ENCODE measurements around the gene TTC9. TPM values are rescaled to one million over a fixed set of nuclear protein-coding genes. Genes with fewer than 3 reads are reported as not detected.

Gene TTC9
- total and polyA plus RNA-seq, 9 of the 15 experiments (the other 6 are each of a cell fraction or from before 2014, with no cell fraction given) = 0.07 TPM; not detected in 8

DNA sequence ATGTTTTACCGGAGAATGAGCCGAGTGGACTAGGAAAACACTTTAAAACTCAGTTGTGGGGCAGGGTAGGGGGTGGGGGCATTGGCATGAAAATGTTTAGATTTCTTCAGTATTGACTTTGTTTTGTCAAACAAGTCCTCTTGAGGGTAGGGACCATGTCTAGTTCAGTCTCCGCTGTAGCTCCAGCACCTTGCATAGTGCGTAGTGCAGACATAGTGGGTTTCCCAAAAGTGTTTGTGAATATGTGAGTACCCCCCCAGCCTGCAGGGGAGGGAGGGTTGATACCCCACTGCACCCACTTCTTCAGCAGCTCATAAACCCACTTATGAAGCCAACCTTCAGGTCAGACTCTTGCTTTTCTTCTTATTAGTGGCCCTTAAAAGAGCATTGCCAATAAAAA, 71.4 kb downstream of the TTC9 start:
- no peak for ATAC-seq
- no peaks in the 10 kb centered on the region for H3K36me3 ChIP-seq (ENCODE audit: control insufficient read depth, insufficient read depth, low read length)
- H3K27me3 ChIP-seq (ENCODE audit: control insufficient read depth in 2 of 2, insufficient read depth in 2 of 2, low read length in 2 of 2) = no peaks in the 10 kb centered on the region; a peak in 1 of 5 replicates
- H3K9ac ChIP-seq (ENCODE audit: insufficient read depth in 1 of 2, low read depth in 2 of 2, low read length in 2 of 2) = no peak overlapping the region
- TF ChIP-seq CHD2 (IDR thresholded peaks at IDR 0.05; ENCODE audit: low read depth, low read length) (no peak), ARID1B (IDR thresholded peaks at IDR 0.05) (no peak), PURB (CRISPR knock-in tag; IDR thresholded peaks at IDR 0.05; ENCODE audit: low read depth) (no peak), L3MBTL2 (IDR thresholded peaks at IDR 0.05) (no peak), THRA (IDR thresholded peaks at IDR 0.05) (no peak), TFAM (CRISPR knock-in tag; conservative IDR thresholded peaks at IDR 0.05) (no peak), TSC22D4 (tag; IDR thresholded peaks at IDR 0.05) (no peak), ZBTB9 (CRISPR knock-in tag; IDR thresholded peaks at IDR 0.05) (no peak), RBM25 (IDR thresholded peaks at IDR 0.05; ENCODE audit: low read depth, low read length, severe bottlenecking) (no peak), PTRF (tag; IDR thresholded peaks at IDR 0.05) (no peak), RBM39 (optimal IDR thresholded peaks at IDR 0.05; ENCODE audit: low read depth, low read length) (no peak), SP1 (CRISPR knock-in tag; IDR thresholded peaks at IDR 0.05) (no peak), ZNF695 (CRISPR knock-in tag; IDR thresholded peaks at IDR 0.05) (no peak)
- H4K20me1 ChIP-seq (replicated peaks; ENCODE audit: control insufficient read depth, insufficient read depth, low read length) = no peaks in the 10 kb centered on the region
- intact Hi-C loops (cut with micrococcal nuclease) (loop anchor here (10.0 kb wide), 1 partner anchor 88 kb away; no protein-coding TSS in a partner anchor), in situ Hi-C loops (cut with MboI) (no loop called here)
- H3K4me1 ChIP-seq (replicated peaks in 1 of 2; ENCODE audit: control insufficient read depth in 2 of 2, insufficient read depth in 2 of 2, low read length in 2 of 2) = no peaks in the 10 kb centered on the region
- no peak overlapping the region for H2AFZ ChIP-seq (ENCODE audit: low read depth, low read length)
- H3K9me3 ChIP-seq (replicated peaks; ENCODE audit: control insufficient read depth, insufficient read depth, low read depth, low read length) = no peaks in the 10 kb centered on the region
- H3K27ac ChIP-seq (ENCODE audit: extremely low read depth, low read depth, low read length) = no peak overlapping the region
- WGBS (ENCODE audit: insufficient coverage, low coverage, missing lambda C conversion rate) = 8% methylated on average over 4 of the region's 4 CpGs
- ChIA-PET CTCF (ENCODE audit: low intra/inter-chr PET ratio) (interaction anchor here (0.6 kb wide), 1 partner anchor 44 kb away, joined by 4 read pairs; no protein-coding TSS in a partner anchor), POLR2A (no interaction called here)
- DNase-seq (ENCODE audit: extremely low read depth in 1 of 4, low spot score in 3 of 4) = no peak
- BruUV-seq (replicated peaks) = no TSS peak
- H3K4me3 ChIP-seq = no peak overlapping the region
- FAIRE-seq = no peak
- H3K79me2 ChIP-seq (ENCODE audit: control insufficient read depth, insufficient read depth, low read length) = no peaks in the 10 kb centered on the region
- H3K4me2 ChIP-seq (ENCODE audit: insufficient read depth, low read length) = no peak overlapping the region
- H3K9me1 ChIP-seq (ENCODE audit: control insufficient read depth, insufficient read depth, low read length) = no peaks in the 10 kb centered on the region
